COLO668 (cell line): ENCODE data around the gene MT1M.
"Not testable (repeated sequence)": the region's sequence is repeated elsewhere in the genome, so short reads cannot be mapped to it uniquely, and the experiment has no call there.

Experiments used
- DNase-seq: peaks from one replicate; lab custom pipeline; 2025; ENCODE audit not compliant: unreplicated experiment; lab: John Stamatoyannopoulos, UW

Gene MT1M

DNA sequence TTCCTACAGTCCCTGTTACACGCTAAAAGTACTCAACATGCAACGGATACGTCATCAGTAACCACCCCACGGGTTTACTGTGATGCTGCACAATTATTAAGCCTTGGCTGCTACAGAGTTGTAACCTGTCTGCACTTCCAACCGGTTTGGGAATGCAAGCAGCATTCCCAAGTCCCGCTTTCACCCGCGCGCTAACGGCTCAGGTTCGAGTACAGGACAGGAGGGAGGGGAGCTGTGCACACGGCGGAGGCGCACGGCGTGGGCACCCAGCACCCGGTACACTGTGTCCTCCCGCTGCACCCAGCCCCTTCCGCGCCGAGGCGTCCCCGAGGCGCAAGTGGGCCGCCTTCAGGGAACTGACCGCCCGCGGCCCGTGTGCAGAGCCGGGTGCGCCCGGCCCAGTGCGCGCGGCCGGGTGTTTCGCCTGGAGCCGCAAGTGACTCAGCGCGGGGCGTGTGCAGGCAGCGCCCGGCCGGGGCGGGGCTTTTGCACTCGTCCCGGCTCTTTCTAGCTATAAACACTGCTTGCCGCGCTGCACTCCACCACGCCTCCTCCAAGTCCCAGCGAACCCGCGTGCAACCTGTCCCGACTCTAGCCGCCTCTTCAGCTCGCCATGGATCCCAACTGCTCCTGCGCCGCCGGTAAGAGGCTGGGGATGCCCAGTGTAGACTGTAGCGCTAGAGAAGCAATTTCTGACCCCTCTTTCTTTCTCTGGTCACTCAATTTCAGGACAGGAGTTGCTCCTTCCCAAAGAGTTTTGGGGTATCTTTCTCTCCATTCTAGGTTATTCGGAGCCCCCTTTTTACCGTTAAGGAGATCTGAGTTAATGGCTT, 24.2 kb upstream of the MT1M start, which contains the start of gene MT2A:
MT2A (plus strand) TSS at position 542 of the 833 bp plus-strand sequence; CDS start at position 614, 72 bp downstream.
- peak; percentile 95 for DNase-seq

DNA sequence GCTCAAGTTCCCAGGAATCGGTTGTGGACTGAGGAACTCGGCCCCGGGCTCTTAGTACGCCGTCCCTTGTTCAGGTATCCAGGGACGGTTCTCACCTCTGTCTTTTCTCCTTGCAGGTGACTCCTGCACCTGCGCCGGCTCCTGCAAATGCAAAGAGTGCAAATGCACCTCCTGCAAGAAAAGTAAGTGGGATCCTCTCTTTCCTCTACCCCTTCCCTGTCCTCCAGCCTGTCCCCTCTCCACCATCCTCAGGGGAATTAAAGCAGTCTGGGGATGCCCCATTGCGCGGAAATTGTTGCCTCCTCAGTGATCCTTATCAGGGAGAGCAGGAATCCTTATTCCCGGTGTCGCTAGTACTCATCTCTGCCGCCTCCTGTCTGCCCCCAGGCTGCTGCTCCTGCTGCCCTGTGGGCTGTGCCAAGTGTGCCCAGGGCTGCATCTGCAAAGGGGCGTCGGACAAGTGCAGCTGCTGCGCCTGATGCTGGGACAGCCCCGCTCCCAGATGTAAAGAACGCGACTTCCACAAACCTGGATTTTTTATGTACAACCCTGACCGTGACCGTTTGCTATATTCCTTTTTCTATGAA, 23.5 kb upstream of the MT1M start:
- DNase-seq = no peak

- peak; percentile 17 for DNase-seq
Observed at GRCh38 chr16:56609463-56609921, 23.0 kb upstream of the MT1M start.

DNA sequence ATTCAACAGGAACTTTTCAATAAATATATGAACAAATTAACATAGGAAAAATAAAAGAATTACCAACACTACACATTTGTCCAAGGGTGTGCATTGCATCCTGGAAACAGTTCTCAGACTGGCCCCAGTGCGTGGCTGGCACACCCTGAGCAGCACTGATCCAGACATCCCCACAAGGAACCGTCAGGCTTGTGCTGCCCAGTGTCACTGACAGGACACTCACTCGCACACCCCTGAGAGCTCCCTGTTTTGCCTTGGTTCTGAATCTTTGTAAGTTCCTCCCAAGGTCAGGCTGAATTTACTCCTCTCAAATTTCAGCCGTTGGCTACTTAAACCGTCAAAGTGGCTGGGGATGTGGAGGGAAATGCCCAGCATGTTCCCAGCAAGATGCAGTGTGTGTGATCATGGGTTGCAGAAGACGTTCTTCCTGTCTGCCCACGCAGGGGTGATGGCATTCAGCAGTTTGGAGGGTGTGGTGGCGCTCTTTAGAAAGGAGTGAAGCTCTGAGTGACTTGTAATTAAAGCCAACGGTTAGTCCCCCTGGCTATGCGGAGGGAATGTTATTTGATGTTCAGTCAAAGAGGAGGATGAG, 22.3 kb upstream of the MT1M start:
- DNase-seq = no peak

DNA sequence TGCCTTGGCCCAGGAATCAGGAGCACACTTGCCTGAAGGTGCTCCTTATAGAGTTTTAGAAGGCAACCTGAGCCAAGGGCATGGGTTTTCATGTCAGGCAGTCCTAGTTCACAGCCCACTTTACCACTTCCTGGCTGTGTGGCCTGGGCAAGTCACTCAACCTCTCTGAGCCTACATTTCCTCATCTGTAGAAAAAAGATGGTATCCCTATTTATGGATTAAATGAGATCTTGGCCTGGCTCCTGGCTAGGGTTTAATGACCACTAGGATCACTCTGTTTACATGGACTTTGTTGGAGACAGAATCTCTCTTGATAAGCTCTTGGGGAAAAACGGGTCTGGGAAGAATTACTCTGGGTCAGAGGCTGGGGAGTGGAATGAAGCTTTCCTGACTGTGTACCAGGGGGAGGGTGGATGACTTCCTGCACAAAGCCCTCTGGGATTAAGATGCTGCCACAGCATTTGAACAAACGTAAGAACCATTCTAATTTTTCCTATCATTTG, 21.8 kb upstream of the MT1M start:
- DNase-seq = no peak

DNA sequence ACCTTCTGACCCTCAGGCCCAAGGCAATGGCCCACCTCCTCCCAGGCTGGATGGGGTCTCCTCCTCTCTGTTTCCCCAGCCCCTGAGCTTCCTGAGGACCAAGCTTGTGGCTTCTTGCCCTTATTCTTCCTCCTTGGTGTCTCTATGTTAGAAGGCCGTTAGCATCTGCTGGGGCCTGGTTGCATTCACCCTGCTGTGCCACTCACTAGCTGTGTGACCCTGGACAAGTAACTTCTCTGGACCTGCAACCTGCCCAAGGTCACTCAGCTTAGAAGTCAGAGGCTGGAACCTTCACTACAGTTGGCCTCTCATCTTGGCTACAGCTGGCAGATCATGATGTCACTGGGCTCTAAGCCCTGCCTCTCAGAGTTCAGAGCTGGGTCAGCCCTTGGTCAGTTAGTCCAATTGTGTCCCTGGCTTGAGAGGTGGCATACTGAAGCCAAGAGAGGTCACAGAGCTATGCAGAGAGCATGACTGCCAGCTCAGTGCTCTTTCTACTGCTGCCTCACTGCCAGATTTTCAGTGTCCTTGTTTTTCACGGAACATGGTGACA, 21.1 kb upstream of the MT1M start:
- DNase-seq = no peak

- no peak for DNase-seq
Observed at GRCh38 chr16:56613706-56614105, 18.8 kb upstream of the MT1M start.

DNA sequence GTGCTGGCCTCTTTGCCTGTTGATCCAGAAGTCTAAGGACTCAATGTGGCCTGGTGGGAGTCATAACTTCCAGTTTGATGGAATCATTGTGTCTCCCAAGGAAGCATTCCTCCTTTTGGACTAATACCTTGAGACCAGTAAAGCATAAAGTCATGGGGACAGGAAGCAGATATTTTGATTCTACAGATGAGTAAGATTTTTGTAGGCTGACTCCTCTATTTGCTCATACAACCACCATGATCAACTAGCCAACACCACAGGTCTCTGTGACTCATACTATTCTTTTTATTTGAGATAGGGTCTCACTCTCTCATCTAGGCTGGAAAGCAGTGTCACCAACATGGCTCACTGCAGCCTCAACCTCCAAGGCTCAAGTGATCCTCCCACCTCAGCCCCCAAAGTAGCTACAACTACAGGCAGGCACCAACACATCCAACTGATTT, 17.9 kb upstream of the MT1M start:
- DNase-seq = no peak

- DNase-seq = no peak
Observed at GRCh38 chr16:56615353-56615752, 17.1 kb upstream of the MT1M start.

GRCh38 chr16:56616608-56617211, 15.7 kb upstream of the MT1M start:
- DNase-seq = no peak

DNA sequence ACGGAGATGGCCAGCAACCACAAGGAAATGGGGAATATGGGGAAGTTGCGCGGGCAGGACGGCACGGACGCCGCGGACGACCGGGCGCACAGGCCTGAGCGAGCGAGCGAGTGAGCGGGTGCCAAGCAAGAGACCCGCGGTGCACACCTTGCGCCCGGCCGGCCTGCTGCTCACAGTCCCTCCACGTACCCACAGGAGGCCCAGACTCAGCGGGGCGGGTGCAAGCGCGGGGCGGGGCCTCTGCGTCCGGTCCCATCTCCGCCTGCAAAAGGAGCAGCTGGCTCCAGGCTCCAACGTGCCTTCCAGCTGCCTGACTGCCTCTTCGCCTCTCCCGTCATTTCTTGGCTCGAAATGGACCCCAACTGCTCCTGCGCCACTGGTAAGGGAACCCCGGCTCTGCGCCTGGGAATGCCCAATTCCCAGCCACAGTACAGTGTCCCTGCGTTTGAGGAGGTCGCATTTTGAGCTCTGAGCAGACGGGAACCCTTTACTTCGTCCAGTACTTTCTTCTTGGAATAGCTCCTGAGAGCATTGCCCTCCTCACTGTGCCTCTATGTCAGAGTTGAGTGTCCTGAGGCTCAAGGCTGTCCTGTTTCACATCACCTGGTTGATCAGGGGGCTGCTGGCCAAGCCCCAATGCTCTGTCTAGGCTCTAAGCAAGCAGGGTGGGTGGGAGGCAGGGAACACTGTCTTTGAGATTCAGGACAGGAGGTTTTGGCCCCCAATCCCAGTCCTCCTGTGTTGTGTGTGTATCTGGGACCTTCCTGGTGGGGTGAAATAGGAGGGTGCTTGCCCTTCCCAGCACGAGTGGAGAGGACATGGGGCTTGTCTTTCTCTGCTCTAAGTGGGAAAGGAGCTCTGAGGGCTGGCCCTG, 15.0 kb upstream of the MT1M start:
- peak; percentile 36 for DNase-seq

DNA sequence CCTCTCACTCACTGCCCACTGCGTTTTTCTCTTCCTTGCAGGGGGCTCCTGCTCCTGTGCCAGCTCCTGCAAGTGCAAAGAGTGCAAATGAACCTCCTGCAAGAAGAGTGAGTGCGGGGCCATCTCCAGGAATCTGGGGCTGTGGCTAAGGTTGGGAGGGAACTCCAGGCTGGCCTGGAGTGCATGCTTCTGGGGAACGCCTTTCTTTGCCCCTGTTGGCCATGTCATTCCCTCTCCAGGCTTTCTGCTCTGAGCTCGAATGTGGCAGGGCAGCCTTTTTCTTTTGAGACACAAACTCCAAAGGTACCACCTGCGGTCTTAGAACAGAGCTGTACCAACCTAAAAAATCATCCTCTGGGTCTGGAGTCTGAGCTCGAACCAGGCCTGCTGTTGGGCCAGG, 14.3 kb upstream of the MT1M start:
- DNase-seq = no peak

- DNase-seq = no peak
Observed at GRCh38 chr16:56620339-56620897, 12.0 kb upstream of the MT1M start.

DNA sequence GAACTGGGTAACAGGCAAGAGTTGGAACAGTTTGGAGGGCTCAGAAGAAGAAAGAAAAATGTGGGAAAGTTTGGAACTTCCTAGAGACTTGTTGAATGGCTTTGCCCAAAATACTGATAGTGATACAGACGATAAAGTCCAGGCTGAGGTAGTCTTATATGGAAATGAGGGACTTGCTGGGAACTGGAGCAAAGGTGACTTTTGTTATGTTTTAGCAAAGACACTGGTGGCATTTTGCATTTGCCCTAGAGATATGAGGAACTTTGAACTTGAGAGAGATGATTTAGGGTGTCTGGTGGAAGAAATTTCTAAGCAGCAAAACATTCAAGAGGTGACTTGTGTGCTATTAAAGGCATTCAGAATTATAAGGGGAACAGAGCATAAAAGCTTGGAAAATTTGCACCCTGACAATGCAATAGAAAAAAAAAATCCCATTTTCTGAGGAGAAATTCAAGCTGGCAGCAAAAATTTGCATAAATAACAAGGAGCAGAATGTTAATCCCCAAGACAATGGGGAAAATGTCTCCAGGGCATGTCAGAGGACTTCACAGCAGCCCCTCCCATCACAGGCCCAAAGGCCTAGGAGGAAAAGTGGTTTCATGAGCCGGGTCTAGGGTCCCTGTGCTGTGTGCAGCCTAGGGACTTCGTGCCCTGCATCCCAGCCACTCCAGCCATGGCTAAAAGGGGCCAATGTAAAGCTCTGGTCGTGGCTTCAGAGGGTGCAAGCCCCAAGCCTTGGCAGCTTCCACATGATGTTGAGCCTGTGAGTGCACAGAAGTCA, 10.6 kb upstream of the MT1M start:
- DNase-seq = not testable (repeated sequence)

GRCh38 chr16:56623184-56623583, 9.3 kb upstream of the MT1M start:
- DNase-seq = not testable (repeated sequence)

- DNase-seq = no peak
Observed at GRCh38 chr16:56623637-56624036, 8.8 kb upstream of the MT1M start.

GRCh38 chr16:56625140-56625942, 7.1 kb upstream of the MT1M start, which contains the start of gene MT1E:
Gene MT1E, plus strand, starts transcription at chr16:56625781. Its CDS starts 71 bp downstream, at chr16:56625852.
- peak; percentile 16 for DNase-seq
